ENCODE data around the gene ELL2.

GRCh38 chr5:95856501-95856981 lies 105.1 kb downstream of the ELL2 start:
- no peak for TF ChIP-seq MAX (CRISPR knock-in tag; IDR thresholded peaks at IDR 0.05)
- TF ChIP-seq CTCF (IDR thresholded peaks at IDR 0.05): no peak
- TF ChIP-seq JUN (CRISPR knock-in tag; IDR thresholded peaks at IDR 0.05): no peak
- no peak for TF ChIP-seq CBFB (CRISPR knock-in tag; IDR thresholded peaks at IDR 0.05; ENCODE audit: low read depth)
- TF ChIP-seq NR1H2 (CRISPR knock-in tag; IDR thresholded peaks at IDR 0.05): no peak
- no peak for TF ChIP-seq ATF2 (CRISPR knock-in tag; IDR thresholded peaks at IDR 0.05; ENCODE audit: borderline replicate concordance, low read depth)
- TF ChIP-seq PREB (CRISPR knock-in tag; IDR thresholded peaks at IDR 0.05; ENCODE audit: borderline replicate concordance): no peak
- no peak for TF ChIP-seq FOXJ3 (CRISPR knock-in tag; IDR thresholded peaks at IDR 0.05; ENCODE audit: borderline replicate concordance)
- TF ChIP-seq ZNF263 (CRISPR knock-in tag; IDR thresholded peaks at IDR 0.05; ENCODE audit: low read depth): no peak
- no peak for TF ChIP-seq NFYB (CRISPR knock-in tag; conservative IDR thresholded peaks at IDR 0.05; ENCODE audit: low read depth)
